Right lobe of liver (tissue), 4 donors: ENCODE data around the gene BANP.

Experiments
- CTCF ChIP-seq, 4 donors: fragments of 200-600 bp in 3 of 4; fragments of 450-650 bp in 1 of 4; IDR thresholded peaks; one replicate each; pipeline versions ENCODE4 v1.5.1 to v1.8.0; 2016 to 2022; ENCODE audit warnings: antibody characterized with exemption in 4 of 4, mild to moderate bottlenecking in 2 of 4
- POLR2A ChIP-seq: fragments of 450-650 bp; IDR thresholded peaks from one replicate; pipeline ENCODE4 v1.6.1; 2017; ENCODE audit warnings: antibody characterized with exemption, mild to moderate bottlenecking
- donor health status: DM: no; HTN: no; CAD: no.
- donor health status: DM: no; HTN: no; CAD: no.
- donor health status: DM: no; HTN: yes; CAD: no.

- no peak for TF ChIP-seq CTCF (IDR thresholded peaks at IDR 0.05)
- no peak for TF ChIP-seq POLR2A
Observed at GRCh38 chr16:88013766-88014251, 62.6 kb downstream of the BANP start.
